COLO668 (cell line): ENCODE results near the gene NRARP.

Source experiments
- DNase-seq: peaks from one replicate; lab custom pipeline; 2025; ENCODE audit not compliant: unreplicated experiment; lab: John Stamatoyannopoulos, UW

The NRARP gene

GRCh38 chr9:137323531-137324331 lies 21.7 kb upstream of the NRARP start:
- no peak for DNase-seq

GRCh38 chr9:137321726-137322361 lies 19.8 kb upstream of the NRARP start:
- no peak for DNase-seq

GRCh38 chr9:137320555-137321384 lies 18.7 kb upstream of the NRARP start:
- DNase-seq, result no peak

GRCh38 chr9:137319739-137320551 lies 17.9 kb upstream of the NRARP start:
- no peak for DNase-seq

GRCh38 chr9:137319011-137319738 lies 17.1 kb upstream of the NRARP start:
- DNase-seq, result no peak

- DNase-seq, result no peak
Observed at GRCh38 chr9:137318602-137319001, 16.5 kb upstream of the NRARP start.

GRCh38 chr9:137317718-137318511 lies 15.8 kb upstream of the NRARP start:
- no peak for DNase-seq

GRCh38 chr9:137317021-137317717 lies 15.1 kb upstream of the NRARP start:
- no peak for DNase-seq

GRCh38 chr9:137316012-137316981 lies 14.2 kb upstream of the NRARP start:
- peak; percentile 66 for DNase-seq

- no peak for DNase-seq
Observed at GRCh38 chr9:137315581-137316011, 13.5 kb upstream of the NRARP start.

- DNase-seq, result no peak
Observed at GRCh38 chr9:137314561-137315560, 12.8 kb upstream of the NRARP start.

GRCh38 chr9:137313956-137314560 lies 12.0 kb upstream of the NRARP start:
- DNase-seq, result no peak

- DNase-seq, result no peak
Observed at GRCh38 chr9:137313326-137313936, 11.4 kb upstream of the NRARP start.

- DNase-seq, result no peak
Observed at GRCh38 chr9:137312852-137313325, 10.8 kb upstream of the NRARP start.
